IMR-90 (cell line): ENCODE data around the gene HSD17B14. TPM values are rescaled to one million over a fixed set of nuclear protein-coding genes. Genes with fewer than 3 reads are reported as not detected.

ENCODE experiments used
- ATAC-seq: fragments of 200-7000 bp; cut with Tn5 transposase; 2 replicates; pipeline ENCODE4 v1.9.1; 2020; ENCODE audit warnings: low read depth, mild to moderate bottlenecking, moderate library complexity
- BruUV-seq: library from RNA; stranded (reverse); fragments of 400-500 nt; replicated peaks from 2 replicates; lab custom pipeline; 2021; lab: Mats Ljungman, UMichigan
- CTCF ChIA-PET: fragments of 300-600 bp; formaldehyde crosslinking; extraction: SDS; loops from one replicate; lab custom pipeline; 2021; ENCODE audit warnings: antibody characterized with exemption; lab: Yijun Ruan, JAX
- POLR2A ChIA-PET: fragments of 300-600 bp; sonication (Branson Sonifier 250); formaldehyde crosslinking; loops from one replicate; lab custom pipeline; 2022; ENCODE audit warnings: antibody characterized with exemption; ENCODE audit not compliant: unreplicated experiment; lab: Charles Lee
- DNase-seq: peaks from one replicate; pipeline ENCODE4 v3.0.0; 2013
- H2AFZ ChIP-seq: replicated peaks from 2 replicates; pipeline ENCODE3; 2013; ENCODE audit warnings: low read length, mild to moderate bottlenecking; ENCODE audit not compliant: poor library complexity
- H2AK5ac ChIP-seq: 2 replicates; pipeline ENCODE4 v1.6.1; 2013; ENCODE audit warnings: low read depth, low read length, inconsistent platforms
- H2AK9ac ChIP-seq: replicated peaks from 2 replicates; pipeline ENCODE3; 2013; ENCODE audit warnings: mild to moderate bottlenecking, low read depth, low read length, moderate library complexity; ENCODE audit not compliant: poor library complexity
- H2BK120ac ChIP-seq: 2 replicates; pipeline ENCODE4 v1.6.1; 2013; ENCODE audit warnings: low read depth, low read length, inconsistent platforms
- H2BK15ac ChIP-seq: 3 replicates; pipeline ENCODE4 v1.6.1; 2013; ENCODE audit warnings: low read depth, low read length, inconsistent platforms
- H2BK20ac ChIP-seq: 2 replicates; pipeline ENCODE4 v1.6.1; 2013; ENCODE audit warnings: low read depth, mild to moderate bottlenecking, inconsistent platforms, low read length, moderate library complexity
- H2BK5ac ChIP-seq: 2 replicates; pipeline ENCODE4 v1.6.1; 2013; ENCODE audit warnings: mild to moderate bottlenecking, low read depth, low read length, inconsistent platforms; ENCODE audit not compliant: poor library complexity, severe bottlenecking
- H3K14ac ChIP-seq: replicated peaks from 2 replicates; pipeline ENCODE4 v1.6.1; 2013; ENCODE audit warnings: low read depth, low read length, inconsistent platforms
- H3K18ac ChIP-seq: 2 replicates; pipeline ENCODE4 v1.6.1; 2013; ENCODE audit warnings: low read depth, low read length, control low read depth
- H3K23ac ChIP-seq: 2 replicates; pipeline ENCODE4 v1.6.1; 2013; ENCODE audit warnings: low read depth, low read length, inconsistent platforms
- H3K27ac ChIP-seq: 2 replicates; pipeline ENCODE4 v1.5.1; 2013; ENCODE audit warnings: mild to moderate bottlenecking, control low read depth, low read length; ENCODE audit not compliant: insufficient read depth
- H3K27me3 ChIP-seq: 2 replicates; pipeline ENCODE4 v1.6.1; 2013; ENCODE audit warnings: low read length; ENCODE audit not compliant: control insufficient read depth, insufficient read depth
- H3K36me3 ChIP-seq: 2 replicates; pipeline ENCODE4 v1.6.1; 2013; ENCODE audit warnings: low read length, mixed read lengths; ENCODE audit not compliant: control insufficient read depth, insufficient read depth
- H3K4ac ChIP-seq: 2 replicates; pipeline ENCODE4 v1.6.1; 2013; ENCODE audit warnings: low read depth, low read length, inconsistent platforms
- H3K4me1 ChIP-seq: 2 replicates; pipeline ENCODE4 v1.6.1; 2013; ENCODE audit warnings: low read length, mixed read lengths; ENCODE audit not compliant: control insufficient read depth, insufficient read depth
- H3K4me2 ChIP-seq: 2 replicates; pipeline ENCODE4 v1.6.1; 2013; ENCODE audit warnings: low read depth, mild to moderate bottlenecking, control low read depth, low read length, moderate library complexity
- H3K4me3 ChIP-seq: 2 replicates; pipeline ENCODE4 v1.5.1; 2013; ENCODE audit warnings: low read depth, mild to moderate bottlenecking, control low read depth, low read length, moderate library complexity; ENCODE audit not compliant: insufficient read depth
- H3K56ac ChIP-seq: 2 replicates; pipeline ENCODE4 v1.6.1; 2013; ENCODE audit warnings: low read length, inconsistent platforms; ENCODE audit not compliant: insufficient read depth; ENCODE audit errors: extremely low read depth
- H3K79me1 ChIP-seq, 2 experiments: 2 replicates each; pipeline ENCODE4 v1.6.1; 2013; ENCODE audit warnings: low read length in 2 of 2, inconsistent platforms in 1 of 2, low read depth in 1 of 2
- H3K9ac ChIP-seq: 2 replicates; pipeline ENCODE4 v1.6.1; 2013; ENCODE audit warnings: low read depth, low read length, control low read depth
- H3K9me1 ChIP-seq: 2 replicates; pipeline ENCODE4 v1.6.1; 2013; ENCODE audit warnings: low read length, inconsistent platforms; ENCODE audit not compliant: insufficient read depth
- H3K9me3 ChIP-seq: 2 replicates; pipeline ENCODE4 v1.6.1; 2013; ENCODE audit warnings: low read length; ENCODE audit not compliant: control insufficient read depth, insufficient read depth
- H4K20me1 ChIP-seq: 2 replicates; pipeline ENCODE4 v1.6.1; 2013; ENCODE audit warnings: low read length, inconsistent platforms; ENCODE audit not compliant: insufficient read depth
- H4K5ac ChIP-seq: 2 replicates; pipeline ENCODE4 v1.6.1; 2013; ENCODE audit warnings: mild to moderate bottlenecking, low read depth, low read length, control low read depth
- H4K8ac ChIP-seq, 2 experiments: 2 replicates each; pipeline ENCODE4 v1.6.1; 2013; ENCODE audit warnings: low read depth in 2 of 2, low read length in 2 of 2, control low read depth in 1 of 2, inconsistent platforms in 1 of 2
- H4K91ac ChIP-seq: 2 replicates; pipeline ENCODE4 v1.6.1; 2013; ENCODE audit warnings: low read depth, low read length, inconsistent platforms; ENCODE audit not compliant: insufficient read depth
- BHLHE40 ChIP-seq: fragments of 150-350 bp; IDR thresholded peaks from 2 replicates; pipeline ENCODE4 v1.6.1; 2016; ENCODE audit warnings: mild to moderate bottlenecking, low read depth, low read length
- CEBPB ChIP-seq: IDR thresholded peaks from 2 replicates; pipeline ENCODE4 v1.6.1; 2012; ENCODE audit warnings: low read depth, low read length, improper control_type of control experiment
- CHD1 ChIP-seq: IDR thresholded peaks from 2 replicates; pipeline ENCODE4 v1.6.1; 2012; ENCODE audit warnings: low read depth, low read length, improper control_type of control experiment
- CTCF ChIP-seq: conservative IDR thresholded peaks from 2 replicates; pipeline ENCODE4 v1.5.1; 2012; ENCODE audit warnings: mild to moderate bottlenecking, low read depth, low read length, improper control_type of control experiment
- FOS ChIP-seq: fragments of 150-350 bp; IDR thresholded peaks from 2 replicates; pipeline ENCODE4 v1.6.1; 2016; ENCODE audit warnings: low read depth, low read length
- NFE2L2 ChIP-seq: fragments of 150-350 bp; IDR thresholded peaks from 2 replicates; pipeline ENCODE4 v1.6.1; 2016; ENCODE audit warnings: low read depth, mild to moderate bottlenecking, low read length
- POLR2A ChIP-seq: IDR thresholded peaks from 2 replicates; pipeline ENCODE4 v1.6.1; 2012; ENCODE audit warnings: mild to moderate bottlenecking, low read depth, low read length
- RAD21 ChIP-seq: IDR thresholded peaks from 2 replicates; pipeline ENCODE4 v1.6.1; 2012; ENCODE audit warnings: low read length, improper control_type of control experiment
- RCOR1 ChIP-seq: IDR thresholded peaks from 2 replicates; pipeline ENCODE4 v1.6.1; 2012; ENCODE audit warnings: mild to moderate bottlenecking, low read length, improper control_type of control experiment; ENCODE audit not compliant: insufficient replicate concordance
- RFX5 ChIP-seq: IDR thresholded peaks from 2 replicates; pipeline ENCODE4 v1.8.0; 2012; ENCODE audit warnings: low read depth, mild to moderate bottlenecking, low read length, moderate library complexity
- WGBS, 2 experiments: methylation state at CpG; one replicate each; pipeline versions ENCODE4 v1.1.5 to v1.1.7; 2013; ENCODE audit warnings: missing lambda C conversion rate in 2 of 2; ENCODE audit not compliant: insufficient read length in 1 of 2; ENCODE audit errors: extremely low coverage in 2 of 2; 5-methylcytosine and 5-hydroxymethylcytosine counted together
- dilution Hi-C: fragments of 300-500 bp; cut with HindIII; formaldehyde crosslinking; loops from one replicate; pipeline ENCODE4 v1.14.3; 2018; ENCODE audit warnings: low sequenced_read_pairs; ENCODE audit not compliant: unreplicated experiment
- in situ Hi-C: fragments of 300-500 bp; cut with MboI; formaldehyde crosslinking; loops from 3 replicates; pipeline ENCODE4 v1.14.3; 2019; ENCODE audit warnings: low sequenced_read_pairs, inconsistent platforms, mixed read lengths
- intact Hi-C: fragments of 100-400 bp; cut with micrococcal nuclease; formaldehyde crosslinking; loops from 2 replicates; pipeline ENCODE4 v1.10.0; 2022
- polyA plus RNA-seq, 3 experiments: library from polyadenylated mRNA; depleted of rRNA; stranded (reverse); fragments of >200 nt; gene quantifications; 2 replicates each; pipeline ENCODE4 v1.2.3, GENCODE V29; 2012; ENCODE audit warnings: low replicate concordance in 1 of 3
- total RNA-seq: library from RNA; depleted of rRNA; stranded (reverse); fragments of >200 nt; gene quantifications from 2 replicates; pipeline ENCODE4 v1.2.3, GENCODE V29; 2012
- TF ChIP-seq, protein P1 (sequence below): fragments of 150-350 bp; IDR thresholded peaks from 2 replicates; pipeline ENCODE4 v1.6.1; 2016; ENCODE audit warnings: low read depth, mild to moderate bottlenecking, low read length, moderate library complexity, borderline replicate concordance
- TF ChIP-seq, protein P2 (sequence below): fragments of 150-350 bp; IDR thresholded peaks from 2 replicates; pipeline ENCODE4 v1.6.1; 2017; ENCODE audit warnings: mild to moderate bottlenecking, antibody characterized with exemption, low read length, low read depth

HSD17B14 gene
- total and polyA plus RNA-seq, 2 of the 4 experiments (the other 2 are of a cell fraction): 0.54 to 4.5 TPM

DNA sequence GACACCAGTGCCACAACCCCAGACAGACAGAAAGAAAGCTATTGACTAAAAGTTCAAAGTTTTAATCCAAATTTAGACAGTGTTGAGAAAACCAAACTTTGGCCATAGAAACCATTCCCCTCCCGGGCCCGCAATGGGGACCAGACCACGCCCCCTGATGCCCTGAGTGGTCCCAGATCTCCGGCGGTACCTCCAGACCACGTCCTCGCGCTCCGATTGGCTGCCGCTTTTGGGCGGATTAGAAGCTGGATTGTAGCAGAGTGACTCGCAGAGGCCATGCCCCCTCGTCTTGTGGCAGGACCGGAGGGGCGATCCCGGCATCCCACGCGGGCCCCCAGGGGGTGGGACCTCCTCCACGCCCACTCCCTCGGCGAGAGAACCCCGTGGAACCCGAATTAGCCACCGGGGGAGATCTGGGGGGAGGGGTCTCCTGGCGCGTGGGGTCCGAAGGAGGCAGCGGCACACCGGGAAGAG is 797 bp upstream of the HSD17B14 start:
- peak overlapping the region; percentile 8; the same call in 1 of the 2 replicates for H3K27ac ChIP-seq
- H3K9me1 ChIP-seq: no peaks in the 10 kb centered on the region
- peak overlapping the region; percentile 14; the same call in 1 of the 2 replicates for H3K4me3 ChIP-seq
- no peak overlapping the region for H3K9ac ChIP-seq
- no peak overlapping the region for H3K18ac ChIP-seq
- 0 out of 2 replicates have a peak overlapping the region, but pooled peaks have one; percentile 1 for H4K91ac ChIP-seq
- H3K79me1 ChIP-seq: 0 out of 4 replicates have a peak, but pooled peaks cover 0 to 4% of the 10 kb centered on the region in 2 experiments
- H4K20me1 ChIP-seq: no peaks in the 10 kb centered on the region
- dilution Hi-C loops (no loop called here), intact Hi-C loops (no loop called here), in situ Hi-C loops (loop anchor here (5.0 to 10.0 kb wide), 2 partner anchors 45 to 192 kb away; partner anchors contain the start of gene CA11)
- H3K36me3 ChIP-seq: peaks cover 8% of the 10 kb centered on the region
- CTCF ChIA-PET: interaction anchor here (2.0 kb wide), 1 partner anchor 42 kb away, joined by 14 read pairs; no protein-coding TSS in a partner anchor
- H2BK15ac ChIP-seq: no peak overlapping the region
- 40% methylated on average over 2 of the region's 29 CpGs; no CpG with 5 or more reads in 1 of the 2 experiments for WGBS, 2 experiments
- TF ChIP-seq FOS (no peak), NFE2L2 (no peak), RFX5 (no peak), CHD1 (no peak), RAD21 (no peak), BHLHE40 (no peak), CEBPB (no peak), CTCF (no peak), RCOR1 (no peak), POLR2A (no peak)
- TF ChIP-seq, protein P1, sequence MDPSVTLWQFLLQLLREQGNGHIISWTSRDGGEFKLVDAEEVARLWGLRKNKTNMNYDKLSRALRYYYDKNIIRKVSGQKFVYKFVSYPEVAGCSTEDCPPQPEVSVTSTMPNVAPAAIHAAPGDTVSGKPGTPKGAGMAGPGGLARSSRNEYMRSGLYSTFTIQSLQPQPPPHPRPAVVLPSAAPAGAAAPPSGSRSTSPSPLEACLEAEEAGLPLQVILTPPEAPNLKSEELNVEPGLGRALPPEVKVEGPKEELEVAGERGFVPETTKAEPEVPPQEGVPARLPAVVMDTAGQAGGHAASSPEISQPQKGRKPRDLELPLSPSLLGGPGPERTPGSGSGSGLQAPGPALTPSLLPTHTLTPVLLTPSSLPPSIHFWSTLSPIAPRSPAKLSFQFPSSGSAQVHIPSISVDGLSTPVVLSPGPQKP: no peak
- TF ChIP-seq, protein P2, sequence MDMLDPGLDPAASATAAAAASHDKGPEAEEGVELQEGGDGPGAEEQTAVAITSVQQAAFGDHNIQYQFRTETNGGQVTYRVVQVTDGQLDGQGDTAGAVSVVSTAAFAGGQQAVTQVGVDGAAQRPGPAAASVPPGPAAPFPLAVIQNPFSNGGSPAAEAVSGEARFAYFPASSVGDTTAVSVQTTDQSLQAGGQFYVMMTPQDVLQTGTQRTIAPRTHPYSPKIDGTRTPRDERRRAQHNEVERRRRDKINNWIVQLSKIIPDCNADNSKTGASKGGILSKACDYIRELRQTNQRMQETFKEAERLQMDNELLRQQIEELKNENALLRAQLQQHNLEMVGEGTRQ: no peak
- H3K4ac ChIP-seq: no peak overlapping the region; the same call in 1 of the 2 replicates
- no peak overlapping the region for H2AK5ac ChIP-seq
- H3K14ac ChIP-seq: no peak overlapping the region
- peaks cover 12% of the 10 kb centered on the region for H3K4me1 ChIP-seq
- H3K4me2 ChIP-seq: peak overlapping the region; percentile 86
- H2BK5ac ChIP-seq: no peak overlapping the region
- POLR2A ChIA-PET: interaction anchor here (0.5 kb wide), 1 partner anchor 117 kb away, joined by 7 read pairs; no protein-coding TSS in a partner anchor
- H3K23ac ChIP-seq: no peak overlapping the region
- 0 out of 2 replicates have a peak overlapping the region, but pooled peaks have one; percentile 42 for H4K5ac ChIP-seq
- no peaks in the 10 kb centered on the region for H3K27me3 ChIP-seq
- peak overlapping the region; percentile 70 for H2AFZ ChIP-seq
- H3K9me3 ChIP-seq: no peaks in the 10 kb centered on the region
- no peak overlapping the region for H2BK120ac ChIP-seq
- no peak overlapping the region for H2BK20ac ChIP-seq
- peak; percentile 78 for DNase-seq
- BruUV-seq: no TSS peak
- H4K8ac ChIP-seq: peak overlapping the region in 1 of 2 experiments; percentile 46; a peak in 1 of 4 replicates
- peak; percentile 94 for ATAC-seq
- H3K56ac ChIP-seq: no peak overlapping the region
- peak overlapping the region; percentile 56 for H2AK9ac ChIP-seq
